Heart left ventricle (tissue), 16 donors: ENCODE measurements around the gene RBM22. TPM values are rescaled to one million over a fixed set of nuclear protein-coding genes. Genes with fewer than 3 reads are reported as not detected.

Experiments
- ATAC-seq, 4 donors: fragments of 200-7000 bp; cut with Tn5 transposase; one replicate each; pipeline ENCODE4 v1.9.1; 2020 to 2022; ENCODE audit warnings: moderate library complexity in 4 of 4, mild to moderate bottlenecking in 3 of 4, moderate number of reproducible peaks in 1 of 4
- DNase-seq, 5 donors: peaks; one replicate each; pipeline ENCODE4 v3.0.0-alpha.2; 2020
- H3K27ac ChIP-seq, 12 donors: fragments of 200-600 bp; sonication (generic) in 4 of 12; one replicate each; pipeline versions ENCODE4 v1.5.0 to v1.8.0; 2016 to 2022; ENCODE audit warnings: mild to moderate bottlenecking in 2 of 12
- H3K27me3 ChIP-seq, 9 donors: fragments of 200-600 bp; sonication (generic) in 2 of 9; one replicate each; pipeline versions ENCODE4 v1.5.1 to v1.8.0; 2016 to 2022; ENCODE audit warnings: mild to moderate bottlenecking in 3 of 9
- H3K36me3 ChIP-seq, 9 donors: fragments of 200-600 bp; sonication (generic) in 2 of 9; one replicate each; pipeline versions ENCODE4 v1.5.0 to v1.8.0; 2018 to 2022; ENCODE audit warnings: mild to moderate bottlenecking in 2 of 9
- H3K4me1 ChIP-seq, 12 donors: fragments of 200-600 bp; sonication (generic) in 4 of 12; one replicate each; pipeline versions ENCODE4 v1.5.0 to v1.8.0; 2016 to 2022; ENCODE audit warnings: mild to moderate bottlenecking in 3 of 12
- H3K4me3 ChIP-seq, 12 donors: fragments of 200-600 bp; sonication (generic) in 4 of 12; one replicate each; pipeline versions ENCODE4 v1.5.0 to v1.8.0; 2017 to 2022; ENCODE audit warnings: mild to moderate bottlenecking in 9 of 12, moderate library complexity in 4 of 12
- H3K9me3 ChIP-seq, 12 donors: fragments of 200-600 bp; sonication (generic) in 4 of 12; one replicate each; pipeline versions ENCODE4 v1.5.0 to v1.8.0; 2016 to 2022; ENCODE audit warnings: mild to moderate bottlenecking in 1 of 12
- POLR2A ChIP-seq, 2 donors: fragments of 450-650 bp; IDR thresholded peaks; one replicate each; pipeline ENCODE4 v1.6.1; 2017; ENCODE audit warnings: antibody characterized with exemption in 2 of 2, mild to moderate bottlenecking in 2 of 2, moderate library complexity in 2 of 2
- WGBS, 4 donors: extraction: QIAGEN DNeasy Blood & Tissue Kit in 2 of 4; methylation state at CpG; one replicate each; pipeline versions ENCODE4 v1.1.5 to v1.1.7; 2013 to 2018; 5-methylcytosine and 5-hydroxymethylcytosine counted together
- intact Hi-C, 10 donors: fragments of 100-400 bp; cut with DNase I; formaldehyde crosslinking; loops; one replicate each; pipeline versions ENCODE4 v1.11.1 to v1.14.2; 2022
- polyA plus RNA-seq, 2 donors: library from polyadenylated mRNA; stranded (reverse); fragments of 200-250 nt; gene quantifications; one replicate each; pipeline ENCODE4 v1.2.3, GENCODE V29; 2013
- total RNA-seq, 9 donors: library from RNA; depleted of rRNA in 2 of 9; stranded (reverse); fragments of >200 nt in 2 of 9; fragmentation: NEBNext Ultra II Directional in 3 of 9; extraction: Animal tissue kit (Norgen Biotek cat#: 25700) in 3 of 9; gene quantifications; one replicate each; pipeline versions ENCODE4 v1.1.0 to v1.2.4, GENCODE V29; 2016 to 2023
- TF ChIP-seq, protein P1 (sequence below), 12 donors: fragments of 200-600 bp; sonication (generic) in 4 of 12; IDR thresholded peaks; one replicate each; pipeline versions ENCODE4 v1.5.0 to v1.8.0; 2018 to 2022; ENCODE audit warnings: antibody characterized with exemption in 12 of 12, mild to moderate bottlenecking in 5 of 12
- donor health status: ischemic (EF 13 %, LVEDD 7.1; RV severe dilation, severe dysfunction).
- donor health status: healthy with polysubstance abuse.
- donor health status: DM: no; HTN: yes; CAD: no.
- donor health status: DM: no; HTN: no; CAD: no.
- donor health status: ischemic (EF 25% LVEDD 6.9; RV normal size, moderate dysfunction).
- donor health status: ischemic (EF 25% LVEDD 5.7; RV mildly dilated, moderate dysfunction).
- donor health status: healthy.
- donor health status: DM: yes; HTN: yes; CAD: no.
- donor health status: ischemic (EF 35%, LVEDD 5.7; RV mildly dilated, moderate dysfunction).
- donor health status: nonischemic (EF 11% LVEDD 7.7; RV severe dilation, severe dysfunction).
- donor health status: DM: yes; HTN: yes; CAD: no.
- donor health status: PGD.
- donor health status: ischemic (EF 29% LVEDD 5.4; RV normal size, mild dysfunction).
- donor health status: nonischemic (EF 23%, LVEDD 6.1; RV moderate dilation, normal function).

RBM22 gene
- total and polyA plus RNA-seq, 11 donors, result 19.2 to 42.3 (median 26.7) TPM

DNA sequence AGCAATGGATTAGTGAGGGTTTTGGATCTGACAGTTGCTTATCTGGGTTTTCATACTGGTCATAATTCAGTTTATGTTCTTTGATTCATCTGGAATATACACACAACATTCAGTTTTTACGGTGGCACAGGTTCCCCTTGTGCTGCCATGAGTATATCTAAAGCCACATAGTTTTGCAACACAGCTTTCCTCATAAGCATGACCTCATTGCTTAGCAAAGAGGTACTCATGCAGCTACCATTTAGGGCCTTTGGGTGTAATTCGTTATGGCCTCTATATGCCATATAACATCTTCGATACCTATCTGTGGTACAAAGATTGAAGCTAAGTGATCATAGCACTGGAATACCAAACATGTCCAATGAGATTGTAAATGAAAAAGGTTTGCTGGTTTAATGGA is 2.9 kb upstream of the RBM22 start:
- Histone ChIP-seq H3K36me3 (peaks cover 0 to 25% (median 13%) of the 10 kb centered on the region in 9 donors), H3K27me3 (no peaks in the 10 kb centered on the region), H3K4me1 (peaks cover 0 to 25% (median 16%) of the 10 kb centered on the region in 12 donors), H3K9me3 (no peaks in the 10 kb centered on the region), H3K4me3 (no peak overlapping the region), H3K27ac (no peak overlapping the region)
- ATAC-seq, result no peak
- TF ChIP-seq, protein P1, sequence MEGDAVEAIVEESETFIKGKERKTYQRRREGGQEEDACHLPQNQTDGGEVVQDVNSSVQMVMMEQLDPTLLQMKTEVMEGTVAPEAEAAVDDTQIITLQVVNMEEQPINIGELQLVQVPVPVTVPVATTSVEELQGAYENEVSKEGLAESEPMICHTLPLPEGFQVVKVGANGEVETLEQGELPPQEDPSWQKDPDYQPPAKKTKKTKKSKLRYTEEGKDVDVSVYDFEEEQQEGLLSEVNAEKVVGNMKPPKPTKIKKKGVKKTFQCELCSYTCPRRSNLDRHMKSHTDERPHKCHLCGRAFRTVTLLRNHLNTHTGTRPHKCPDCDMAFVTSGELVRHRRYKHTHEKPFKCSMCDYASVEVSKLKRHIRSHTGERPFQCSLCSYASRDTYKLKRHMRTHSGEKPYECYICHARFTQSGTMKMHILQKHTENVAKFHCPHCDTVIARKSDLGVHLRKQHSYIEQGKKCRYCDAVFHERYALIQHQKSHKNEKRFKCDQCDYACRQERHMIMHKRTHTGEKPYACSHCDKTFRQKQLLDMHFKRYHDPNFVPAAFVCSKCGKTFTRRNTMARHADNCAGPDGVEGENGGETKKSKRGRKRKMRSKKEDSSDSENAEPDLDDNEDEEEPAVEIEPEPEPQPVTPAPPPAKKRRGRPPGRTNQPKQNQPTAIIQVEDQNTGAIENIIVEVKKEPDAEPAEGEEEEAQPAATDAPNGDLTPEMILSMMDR (IDR thresholded peaks at IDR 0.05), result no peak
- TF ChIP-seq POLR2A (IDR thresholded peaks at IDR 0.05), result no peak
- 80 to 87% (median 84%) methylated on average over 3 of the region's 3 CpGs for WGBS, 4 donors
- intact Hi-C loops, result loop anchor here in 7 of 10 donors (5.0 to 10.0 kb wide), 6 partner anchors 46 to 146 kb away; partner anchors contain the start of gene IRGM (in 4 of the 7)
- no peak for DNase-seq

DNA sequence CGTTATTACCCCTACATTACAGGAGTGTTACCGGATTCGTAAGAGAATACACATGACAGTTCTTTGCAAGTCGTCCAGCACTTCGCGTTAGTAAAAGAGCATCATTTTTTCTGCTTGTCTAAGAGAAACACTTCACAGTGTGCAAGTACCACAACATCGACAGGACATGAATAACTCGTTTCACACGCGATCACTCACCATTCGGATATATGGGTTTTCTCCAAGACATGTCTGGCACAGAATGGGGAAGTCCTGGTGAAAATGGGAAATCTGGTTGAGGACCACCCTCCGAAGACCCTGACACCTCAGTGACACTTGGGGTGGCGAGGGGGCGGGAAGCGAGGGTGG is 642 bp downstream of the RBM22 start:
- intact Hi-C loops, result loop anchor here in 7 of 10 donors (2.0 to 10.0 kb wide), 11 partner anchors 41 to 147 kb away; partner anchors contain the start of genes IRGM (in 4 of the 7) and SMIM3 (in 1 of the 7)
- Histone ChIP-seq H3K27me3 (no peaks in the 10 kb centered on the region), H3K4me3 (peak overlapping the region; percentile 73 to 99 (median 94)), H3K4me1 (peaks cover 0 to 24% (median 16%) of the 10 kb centered on the region in 12 donors), H3K27ac (peak overlapping the region; percentile 92 to 99 (median 98)), H3K36me3 (peaks cover 0 to 44% (median 39%) of the 10 kb centered on the region in 9 donors), H3K9me3 (no peaks in the 10 kb centered on the region)
- DNase-seq (no peak), ATAC-seq (no peak)
- TF ChIP-seq POLR2A (IDR thresholded peaks at IDR 0.05), result no peak
- TF ChIP-seq, protein P1 (IDR thresholded peaks at IDR 0.05), result no peak
- 1 to 4% (median 1%) methylated on average over 15 of the region's 15 CpGs for WGBS, 4 donors

DNA sequence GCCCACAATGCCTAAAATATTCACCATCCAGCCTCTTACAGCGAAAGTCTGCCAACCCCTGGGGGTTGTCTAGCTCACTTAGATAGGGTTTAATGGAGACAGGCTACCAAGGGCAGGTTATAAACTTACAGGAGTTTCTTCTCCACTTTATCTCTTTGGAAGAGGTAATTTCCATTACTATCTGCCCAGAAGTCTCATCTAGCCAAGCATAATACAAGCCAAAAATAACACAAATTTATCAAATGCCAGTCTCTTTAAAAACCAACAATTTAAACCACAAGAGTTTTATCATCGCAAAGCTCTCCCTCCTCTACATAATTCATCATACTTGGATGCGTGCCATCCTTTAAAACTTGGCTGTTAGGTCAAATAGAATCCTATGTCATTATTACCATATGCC is 6.2 kb downstream of the RBM22 start:
- Histone ChIP-seq H3K27ac (no peak overlapping the region), H3K36me3 (peaks cover 0 to 100% (median 93%) of the 10 kb centered on the region in 9 donors), H3K4me1 (peaks cover 0 to 13% (median 9%) of the 10 kb centered on the region in 12 donors), H3K27me3 (no peaks in the 10 kb centered on the region), H3K9me3 (no peaks in the 10 kb centered on the region), H3K4me3 (no peak overlapping the region)
- intact Hi-C loops, result loop anchor here in 1 of 10 donors (10.0 kb wide), 1 partner anchor 230 kb away; no protein-coding TSS in a partner anchor
- 86 to 90% (median 88%) methylated on average over 3 of the region's 3 CpGs for WGBS, 4 donors
- DNase-seq (no peak), ATAC-seq (no peak)
- TF ChIP-seq POLR2A (IDR thresholded peaks at IDR 0.05), result no peak
- TF ChIP-seq, protein P1 (IDR thresholded peaks at IDR 0.05), result no peak

DNA sequence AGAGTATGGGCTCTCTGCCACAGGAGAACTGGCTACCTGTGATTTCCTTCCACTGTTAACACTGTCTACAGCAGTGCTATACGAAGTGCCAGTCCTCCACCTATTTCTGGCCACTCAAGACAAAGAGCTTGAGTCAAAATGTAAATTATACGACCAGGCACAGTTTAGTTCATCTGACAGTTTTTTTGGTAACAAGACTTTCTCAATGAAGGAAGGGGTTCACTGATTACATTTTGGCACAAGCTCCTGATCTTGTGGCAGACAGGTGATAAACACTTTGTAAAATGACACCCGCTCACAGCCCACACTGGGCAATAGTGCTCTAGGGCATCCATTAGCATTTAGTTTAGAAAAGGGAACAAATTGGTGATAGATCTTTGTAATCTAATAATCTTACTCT is 8.6 kb downstream of the RBM22 start:
- Histone ChIP-seq H3K27ac (no peak overlapping the region), H3K36me3 (peaks cover 0 to 95% (median 85%) of the 10 kb centered on the region in 9 donors), H3K4me3 (no peak overlapping the region), H3K4me1 (no peaks in the 10 kb centered on the region), H3K27me3 (no peaks in the 10 kb centered on the region), H3K9me3 (no peaks in the 10 kb centered on the region)
- ATAC-seq (no peak), DNase-seq (no peak)
- intact Hi-C loops, result loop anchor here in 1 of 10 donors (10.0 kb wide), 1 partner anchor 227 kb away; no protein-coding TSS in a partner anchor
- WGBS, 4 donors, result 81 to 83% (median 81%) methylated on average over 3 of the region's 3 CpGs
- TF ChIP-seq POLR2A (IDR thresholded peaks at IDR 0.05), result no peak
- TF ChIP-seq, protein P1 (IDR thresholded peaks at IDR 0.05), result no peak
